Fibroblast of the aortic adventitia (primary cell): ENCODE data around the gene PIGA. TPM values are rescaled to one million over a fixed set of nuclear protein-coding genes. Genes with fewer than 3 reads are reported as not detected.

Experiments used
- DNase-seq: peaks from one replicate; pipeline ENCODE4 v3.0.0-alpha.2; 2010; ENCODE audit warnings: low read depth
- H3K4me3 ChIP-seq: 2 replicates; pipeline ENCODE4 v1.5.1; 2011; ENCODE audit warnings: low read depth, mild to moderate bottlenecking, control low read depth, low read length, moderate library complexity
- CTCF ChIP-seq: IDR thresholded peaks from 2 replicates; pipeline ENCODE4 v1.5.1; 2011; ENCODE audit warnings: mild to moderate bottlenecking, low read length, control low read depth, inconsistent platforms; ENCODE audit not compliant: insufficient read depth
- total RNA-seq: library from RNA; depleted of rRNA; stranded (reverse); fragments of >200 nt; gene quantifications from 2 replicates; pipeline ENCODE4 v1.2.3, GENCODE V29; 2012; ENCODE audit warnings: low replicate concordance

Gene PIGA
- total RNA-seq, 1 donor: 10.5 TPM

GRCh38 chrX:15366506-15367352 lies 31.4 kb upstream of the PIGA start:
- no peak for TF ChIP-seq CTCF
- DNase-seq: no peak

GRCh38 chrX:15359701-15360100 lies 24.4 kb upstream of the PIGA start:
- peak; percentile 55 for DNase-seq
- TF ChIP-seq CTCF: no peak
- H3K4me3 ChIP-seq: no peak overlapping the region

More at GRCh38 chrX:15366506-15367352, 31.4 kb upstream of the PIGA start:
- H3K4me3 ChIP-seq: no peak overlapping the region

- no peak for DNase-seq
- TF ChIP-seq CTCF: no peak
- no peak overlapping the region for H3K4me3 ChIP-seq
These were observed 23.2 kb upstream of the PIGA start for GRCh38 chrX:15358533-15358932.

GRCh38 chrX:15356444-15356843 lies 21.1 kb upstream of the PIGA start:
- TF ChIP-seq CTCF: no peak
- H3K4me3 ChIP-seq: no peak overlapping the region
- peak; percentile 81 for DNase-seq

- no peak overlapping the region for H3K4me3 ChIP-seq
- no peak for DNase-seq
- TF ChIP-seq CTCF: no peak
These were observed 15.1 kb upstream of the PIGA start for GRCh38 chrX:15350329-15350996.

- peak; percentile 61 for TF ChIP-seq CTCF
- DNase-seq: peak; percentile 89
- no peak overlapping the region for H3K4me3 ChIP-seq
These were observed 13.7 kb upstream of the PIGA start for GRCh38 chrX:15349046-15349445.
